Measurements from ENCODE around the gene GAMT.

Gene GAMT

GRCh38 chr19:1393841-1394240, 7.5 kb downstream of the GAMT start:
- TF ChIP-seq, protein P1, sequence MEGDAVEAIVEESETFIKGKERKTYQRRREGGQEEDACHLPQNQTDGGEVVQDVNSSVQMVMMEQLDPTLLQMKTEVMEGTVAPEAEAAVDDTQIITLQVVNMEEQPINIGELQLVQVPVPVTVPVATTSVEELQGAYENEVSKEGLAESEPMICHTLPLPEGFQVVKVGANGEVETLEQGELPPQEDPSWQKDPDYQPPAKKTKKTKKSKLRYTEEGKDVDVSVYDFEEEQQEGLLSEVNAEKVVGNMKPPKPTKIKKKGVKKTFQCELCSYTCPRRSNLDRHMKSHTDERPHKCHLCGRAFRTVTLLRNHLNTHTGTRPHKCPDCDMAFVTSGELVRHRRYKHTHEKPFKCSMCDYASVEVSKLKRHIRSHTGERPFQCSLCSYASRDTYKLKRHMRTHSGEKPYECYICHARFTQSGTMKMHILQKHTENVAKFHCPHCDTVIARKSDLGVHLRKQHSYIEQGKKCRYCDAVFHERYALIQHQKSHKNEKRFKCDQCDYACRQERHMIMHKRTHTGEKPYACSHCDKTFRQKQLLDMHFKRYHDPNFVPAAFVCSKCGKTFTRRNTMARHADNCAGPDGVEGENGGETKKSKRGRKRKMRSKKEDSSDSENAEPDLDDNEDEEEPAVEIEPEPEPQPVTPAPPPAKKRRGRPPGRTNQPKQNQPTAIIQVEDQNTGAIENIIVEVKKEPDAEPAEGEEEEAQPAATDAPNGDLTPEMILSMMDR (conservative IDR thresholded peaks at IDR 0.05; ENCODE audit: low read depth, low read length): no peak
- DNase-seq (ENCODE audit: low read depth): no peak
- H3K4me3 ChIP-seq (ENCODE audit: low read depth, low read length): no peak overlapping the region

DNA sequence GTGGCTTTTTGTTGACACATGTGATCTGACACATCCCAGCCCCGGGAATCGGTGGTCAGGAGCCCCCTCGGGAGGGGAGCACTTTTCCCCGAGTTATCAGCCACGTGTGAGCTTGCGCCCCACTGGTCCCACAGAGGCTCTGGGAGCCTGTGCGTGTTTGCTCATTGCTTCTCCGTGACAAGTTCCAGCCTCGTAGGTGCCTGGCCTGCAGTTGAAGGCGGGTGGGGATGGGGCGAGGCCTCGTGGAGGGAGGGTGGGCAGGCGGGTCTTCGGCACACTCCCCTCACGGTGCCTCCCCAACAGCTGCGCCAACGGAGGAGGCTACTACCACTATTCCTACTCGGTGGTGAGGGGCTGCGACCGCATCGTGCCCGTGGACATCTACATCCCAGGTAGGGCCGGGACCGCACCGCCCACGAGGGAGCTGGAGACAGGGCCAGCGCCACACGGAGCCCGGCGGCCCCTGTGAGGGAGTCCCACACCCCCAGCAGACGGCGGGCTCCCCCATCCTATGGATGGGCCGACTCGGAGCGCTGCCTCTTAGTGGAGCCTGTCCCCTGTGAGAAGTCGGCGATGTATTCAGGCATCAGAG, 8.3 kb downstream of the GAMT start:
- no peak overlapping the region for H3K4me3 ChIP-seq (ENCODE audit: low read depth, low read length)
- TF ChIP-seq, protein P1 (conservative IDR thresholded peaks at IDR 0.05; ENCODE audit: low read depth, low read length): no peak
- DNase-seq (ENCODE audit: low read depth): no peak

DNA sequence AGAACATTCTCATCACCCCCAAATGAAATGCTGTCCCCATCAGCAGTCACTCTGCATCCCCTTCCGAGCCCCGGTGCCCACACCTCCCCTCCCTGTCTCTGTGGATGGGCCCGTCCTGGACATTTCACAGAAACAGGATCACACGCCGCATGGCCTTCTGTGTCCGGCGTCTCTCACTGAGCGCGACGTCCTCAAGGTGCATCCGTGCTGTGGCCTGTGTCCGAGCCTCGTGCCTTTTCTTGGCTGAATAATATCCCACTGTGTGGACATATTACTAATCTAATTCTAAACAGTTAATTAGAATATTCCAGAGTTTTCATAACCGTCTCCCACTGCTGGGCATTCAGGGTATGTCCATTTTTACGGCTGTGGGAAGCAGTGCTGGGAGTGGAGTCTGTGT, 8.9 kb downstream of the GAMT start:
- no peak overlapping the region for H3K4me3 ChIP-seq (ENCODE audit: low read depth, low read length)
- TF ChIP-seq, protein P1 (conservative IDR thresholded peaks at IDR 0.05; ENCODE audit: low read depth, low read length): no peak
- DNase-seq (ENCODE audit: low read depth): no peak

- no peak for DNase-seq (ENCODE audit: low read depth)
- H3K4me3 ChIP-seq (ENCODE audit: low read depth, low read length): no peak overlapping the region
Observed at GRCh38 chr19:1390890-1391423, 10.4 kb downstream of the GAMT start.

DNA sequence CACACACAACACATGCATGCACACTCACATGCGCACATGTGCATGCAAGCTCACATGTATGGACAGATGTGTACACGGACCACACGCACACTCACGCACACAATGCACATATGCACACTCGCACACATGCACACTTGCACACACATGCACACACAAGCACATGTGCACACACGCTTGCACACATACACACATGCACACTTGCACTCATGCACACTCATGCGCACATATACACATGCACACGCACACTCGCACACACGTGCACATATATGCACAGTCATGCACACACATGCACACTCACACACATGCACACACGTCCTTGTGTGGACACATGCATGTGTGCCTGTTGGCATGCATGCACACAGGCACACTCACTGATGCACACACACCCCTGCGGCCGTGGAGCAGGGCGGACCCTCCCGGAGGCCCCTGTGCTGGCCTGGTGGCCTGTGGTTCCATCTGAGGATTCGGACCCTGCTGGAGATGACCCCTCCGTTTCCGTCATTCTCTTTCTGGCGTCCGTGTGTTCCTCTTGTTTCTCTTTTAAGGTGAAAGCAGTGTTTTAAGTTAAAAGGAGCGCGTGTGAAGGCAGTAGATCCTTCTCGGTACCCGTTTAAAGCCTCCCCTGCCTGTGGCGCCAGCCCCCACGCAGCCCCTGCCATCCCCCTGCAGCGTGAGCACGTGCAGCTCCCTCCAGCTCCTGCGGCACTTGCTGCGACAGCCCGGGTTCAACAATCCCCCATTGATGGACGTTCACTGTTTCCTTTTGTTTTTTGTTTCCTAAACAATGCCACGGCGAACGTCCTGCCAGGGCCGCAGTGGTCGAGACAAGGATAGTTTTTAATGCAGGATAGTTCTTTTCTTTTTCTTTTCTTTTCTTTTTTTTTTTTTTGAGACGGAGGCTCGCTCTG, 12.1 kb downstream of the GAMT start:
- DNase-seq (ENCODE audit: low read depth): no peak
- TF ChIP-seq, protein P1 (conservative IDR thresholded peaks at IDR 0.05; ENCODE audit: low read depth, low read length): no peak
- no peak overlapping the region for H3K4me3 ChIP-seq (ENCODE audit: low read depth, low read length)

More at GRCh38 chr19:1390890-1391423, 10.4 kb downstream of the GAMT start:
- TF ChIP-seq, protein P1 (conservative IDR thresholded peaks at IDR 0.05; ENCODE audit: low read depth, low read length): no peak

DNA sequence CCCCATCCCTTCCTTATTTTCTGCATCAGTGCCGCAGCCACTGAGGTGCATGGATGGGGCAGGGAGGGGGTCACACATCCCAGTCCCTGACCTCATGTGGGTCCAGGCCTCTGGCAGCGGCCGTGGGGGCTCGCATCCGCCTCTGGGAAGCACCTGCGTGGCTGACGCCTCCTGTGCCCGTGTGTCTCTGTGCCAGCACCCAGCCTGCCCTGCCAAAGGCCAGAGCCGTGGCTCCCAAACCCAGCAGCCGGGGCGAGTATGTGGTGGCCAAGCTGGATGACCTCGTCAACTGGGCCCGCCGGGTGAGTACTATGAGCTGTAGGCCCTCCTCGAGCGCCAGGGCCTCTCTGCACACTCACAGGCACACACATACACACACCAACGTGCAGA, 12.7 kb downstream of the GAMT start:
- TF ChIP-seq, protein P1 (conservative IDR thresholded peaks at IDR 0.05; ENCODE audit: low read depth, low read length): no peak
- no peak overlapping the region for H3K4me3 ChIP-seq (ENCODE audit: low read depth, low read length)
- no peak for DNase-seq (ENCODE audit: low read depth)

All from choroid plexus epithelial cell (primary cell).